Parathyroid adenoma (tissue), 2 donors: Measurements from ENCODE around the gene DCUN1D3.

Experiments used
- H2AFZ ChIP-seq: fragments of 300-600 bp; sonication (generic); one replicate; pipeline ENCODE4 v1.7.0; 2017; ENCODE audit warnings: antibody characterized with exemption, mild to moderate bottlenecking
- H3K27ac ChIP-seq: fragments of 300-600 bp; sonication (generic); one replicate; pipeline ENCODE4 v1.7.0; 2017
- H3K27me3 ChIP-seq: fragments of 300-600 bp; sonication (generic); one replicate; pipeline ENCODE4 v1.7.0; 2017; ENCODE audit warnings: low read length; ENCODE audit not compliant: control insufficient read depth, insufficient read depth
- H3K36me3 ChIP-seq: fragments of 300-600 bp; sonication (generic); one replicate; pipeline ENCODE4 v1.7.0; 2017; ENCODE audit warnings: low read length; ENCODE audit not compliant: control insufficient read depth, insufficient read depth
- H3K4me1 ChIP-seq: fragments of 300-600 bp; sonication (generic); one replicate; pipeline ENCODE4 v1.7.0; 2017; ENCODE audit warnings: control low read depth
- H3K4me2 ChIP-seq: fragments of 300-600 bp; sonication (generic); one replicate; pipeline ENCODE4 v1.7.0; 2017; ENCODE audit warnings: low read length
- H3K4me3 ChIP-seq: fragments of 300-600 bp; sonication (generic); one replicate; pipeline ENCODE4 v1.7.0; 2017; ENCODE audit warnings: low read depth, low read length
- H3K79me2 ChIP-seq: fragments of 300-600 bp; sonication (generic); one replicate; pipeline ENCODE4 v1.7.0; 2017; ENCODE audit warnings: control low read depth
- H3K9ac ChIP-seq: fragments of 300-600 bp; sonication (generic); one replicate; pipeline ENCODE4 v1.7.0; 2017; ENCODE audit warnings: mild to moderate bottlenecking
- H3K9me3 ChIP-seq: fragments of 300-600 bp; sonication (generic); one replicate; pipeline ENCODE4 v1.7.0; 2017; ENCODE audit warnings: low read length; ENCODE audit not compliant: control insufficient read depth
- CTCF ChIP-seq: fragments of 300-600 bp; sonication (generic); IDR thresholded peaks from one replicate; pipeline ENCODE4 v1.7.0; 2017; ENCODE audit warnings: antibody characterized with exemption, mild to moderate bottlenecking
- donor health status: primary hyperparathyroidism.

Gene DCUN1D3

GRCh38 chr16:20911361-20911760 lies 11.2 kb upstream of the DCUN1D3 start:
- peak overlapping the region; percentile 31 for H3K27ac ChIP-seq

GRCh38 chr16:20910781-20911321 lies 10.7 kb upstream of the DCUN1D3 start:
- Histone ChIP-seq H3K4me1 (no peaks in the 10 kb centered on the region), H3K4me3 (no peak overlapping the region), H3K27me3 (no peaks in the 10 kb centered on the region), H3K4me2 (no peak overlapping the region), H3K36me3 (no peaks in the 10 kb centered on the region), H3K27ac (peak overlapping the region; percentile 31), H2AFZ (no peak overlapping the region), H3K9me3 (no peaks in the 10 kb centered on the region), H3K9ac (no peak overlapping the region), H3K79me2 (peaks cover 35% of the 10 kb centered on the region)
- TF ChIP-seq CTCF = no peak

More at GRCh38 chr16:20911361-20911760, 11.2 kb upstream of the DCUN1D3 start:
- Histone ChIP-seq H3K9me3 (no peaks in the 10 kb centered on the region), H3K9ac (no peak overlapping the region), H3K4me3 (no peak overlapping the region), H3K27me3 (no peaks in the 10 kb centered on the region), H3K4me1 (no peaks in the 10 kb centered on the region), H2AFZ (no peak overlapping the region), H3K79me2 (peaks cover 32% of the 10 kb centered on the region), H3K4me2 (no peak overlapping the region), H3K36me3 (no peaks in the 10 kb centered on the region)
- no peak for TF ChIP-seq CTCF

- no peak for TF ChIP-seq CTCF
- peaks cover 29% of the 10 kb centered on the region for H3K4me1 ChIP-seq
- H3K4me3 ChIP-seq = no peak overlapping the region
- H3K79me2 ChIP-seq = peaks cover 35% of the 10 kb centered on the region
- H3K27me3 ChIP-seq = no peaks in the 10 kb centered on the region
- H3K4me2 ChIP-seq = no peak overlapping the region
- H2AFZ ChIP-seq = no peak overlapping the region
- no peaks in the 10 kb centered on the region for H3K36me3 ChIP-seq
- H3K9ac ChIP-seq = no peak overlapping the region
- peak overlapping the region; percentile 25 for H3K27ac ChIP-seq
- H3K9me3 ChIP-seq = no peaks in the 10 kb centered on the region
Measured at GRCh38 chr16:20906341-20907255, 6.4 kb upstream of the DCUN1D3 start.

- Histone ChIP-seq H3K4me1 (peaks cover 29% of the 10 kb centered on the region), H3K4me2 (no peak overlapping the region), H3K36me3 (no peaks in the 10 kb centered on the region), H3K79me2 (peaks cover 34% of the 10 kb centered on the region), H2AFZ (no peak overlapping the region), H3K27ac (peak overlapping the region; percentile 25), H3K9ac (no peak overlapping the region), H3K27me3 (no peaks in the 10 kb centered on the region), H3K9me3 (no peaks in the 10 kb centered on the region), H3K4me3 (no peak overlapping the region)
- no peak for TF ChIP-seq CTCF
Measured at GRCh38 chr16:20905576-20905975, 5.4 kb upstream of the DCUN1D3 start.
